Retinal pigment epithelial cell (primary cell): Measurements from ENCODE around the gene CP.
"Not testable (repeated sequence)": the region's sequence is repeated elsewhere in the genome, so short reads cannot be mapped to it uniquely, and the experiment has no call there.

ENCODE experiments used
- DNase-seq: peaks from one replicate; pipeline ENCODE4 v3.0.0-alpha.2; 2010; ENCODE audit warnings: low read depth
- H3K4me3 ChIP-seq: 2 replicates; pipeline ENCODE4 v1.5.1; 2011; ENCODE audit warnings: mild to moderate bottlenecking, low read length, control low read depth, moderate library complexity
- TF ChIP-seq, protein P1 (sequence below): conservative IDR thresholded peaks from 2 replicates; pipeline ENCODE4 v1.5.1; 2011; ENCODE audit warnings: low read depth, low read length, control low read depth, inconsistent platforms

The CP gene

DNA sequence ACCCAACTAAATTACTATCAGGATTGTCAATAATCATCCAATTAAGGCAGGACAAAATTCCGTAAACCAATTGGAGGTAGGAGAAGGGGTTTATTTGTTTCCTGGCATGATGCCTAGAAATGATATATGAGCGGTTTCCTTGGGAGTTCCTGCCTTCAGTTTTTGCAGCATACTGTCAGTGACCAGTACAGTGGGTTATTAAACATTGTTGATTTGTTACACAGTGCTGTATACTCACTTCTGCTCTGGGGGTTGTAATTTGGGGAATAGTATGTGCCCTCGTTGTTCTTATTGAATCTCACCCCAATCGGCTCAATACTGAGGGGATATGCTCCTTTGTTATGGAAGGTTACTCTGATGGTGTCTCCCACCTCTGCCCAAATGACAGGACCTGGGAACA, 22.2 kb downstream of the CP start:
- no peak for DNase-seq
- TF ChIP-seq, protein P1, sequence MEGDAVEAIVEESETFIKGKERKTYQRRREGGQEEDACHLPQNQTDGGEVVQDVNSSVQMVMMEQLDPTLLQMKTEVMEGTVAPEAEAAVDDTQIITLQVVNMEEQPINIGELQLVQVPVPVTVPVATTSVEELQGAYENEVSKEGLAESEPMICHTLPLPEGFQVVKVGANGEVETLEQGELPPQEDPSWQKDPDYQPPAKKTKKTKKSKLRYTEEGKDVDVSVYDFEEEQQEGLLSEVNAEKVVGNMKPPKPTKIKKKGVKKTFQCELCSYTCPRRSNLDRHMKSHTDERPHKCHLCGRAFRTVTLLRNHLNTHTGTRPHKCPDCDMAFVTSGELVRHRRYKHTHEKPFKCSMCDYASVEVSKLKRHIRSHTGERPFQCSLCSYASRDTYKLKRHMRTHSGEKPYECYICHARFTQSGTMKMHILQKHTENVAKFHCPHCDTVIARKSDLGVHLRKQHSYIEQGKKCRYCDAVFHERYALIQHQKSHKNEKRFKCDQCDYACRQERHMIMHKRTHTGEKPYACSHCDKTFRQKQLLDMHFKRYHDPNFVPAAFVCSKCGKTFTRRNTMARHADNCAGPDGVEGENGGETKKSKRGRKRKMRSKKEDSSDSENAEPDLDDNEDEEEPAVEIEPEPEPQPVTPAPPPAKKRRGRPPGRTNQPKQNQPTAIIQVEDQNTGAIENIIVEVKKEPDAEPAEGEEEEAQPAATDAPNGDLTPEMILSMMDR: no peak
- H3K4me3 ChIP-seq: no peak overlapping the region

DNA sequence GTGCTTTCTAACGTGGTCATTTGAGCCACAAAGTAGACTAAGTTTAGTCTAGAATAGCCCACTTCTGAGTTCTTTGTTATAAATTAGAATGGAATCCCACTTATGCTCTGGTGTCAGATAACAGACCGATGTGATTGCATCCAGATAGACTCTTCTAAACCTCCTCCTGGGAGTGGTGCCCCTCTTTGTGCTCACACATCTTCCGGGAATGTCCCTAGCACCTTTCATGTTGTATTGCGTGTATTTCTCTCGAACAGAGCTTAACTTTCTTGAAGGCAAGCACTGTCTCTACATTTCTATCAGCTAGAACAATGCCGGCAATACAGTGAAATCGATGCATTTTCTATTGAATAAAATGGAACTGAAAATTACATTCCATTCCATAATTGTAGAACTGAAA, 23.0 kb downstream of the CP start:
- no peak overlapping the region for H3K4me3 ChIP-seq
- DNase-seq: no peak
- TF ChIP-seq, protein P1: no peak

DNA sequence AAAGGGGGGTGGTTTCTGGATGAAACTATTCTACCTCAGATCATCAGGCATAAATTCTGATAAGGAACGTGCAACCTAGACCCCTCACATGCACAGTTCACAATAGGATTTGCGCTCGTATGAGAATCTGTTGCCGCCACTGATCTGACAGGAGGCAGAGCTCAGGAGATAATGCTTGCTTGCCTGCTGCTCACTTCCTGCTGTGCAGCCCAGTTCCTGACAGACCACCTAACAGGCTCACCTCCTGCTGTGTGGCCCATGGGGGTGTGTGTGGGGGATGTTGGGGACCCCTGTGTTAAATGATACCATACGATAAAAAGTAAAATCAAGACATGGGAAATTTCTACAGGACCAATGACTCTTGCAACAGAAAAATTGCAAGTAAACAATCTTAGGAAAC, 24.0 kb downstream of the CP start:
- H3K4me3 ChIP-seq: no peak overlapping the region
- TF ChIP-seq, protein P1: no peak
- no peak for DNase-seq

DNA sequence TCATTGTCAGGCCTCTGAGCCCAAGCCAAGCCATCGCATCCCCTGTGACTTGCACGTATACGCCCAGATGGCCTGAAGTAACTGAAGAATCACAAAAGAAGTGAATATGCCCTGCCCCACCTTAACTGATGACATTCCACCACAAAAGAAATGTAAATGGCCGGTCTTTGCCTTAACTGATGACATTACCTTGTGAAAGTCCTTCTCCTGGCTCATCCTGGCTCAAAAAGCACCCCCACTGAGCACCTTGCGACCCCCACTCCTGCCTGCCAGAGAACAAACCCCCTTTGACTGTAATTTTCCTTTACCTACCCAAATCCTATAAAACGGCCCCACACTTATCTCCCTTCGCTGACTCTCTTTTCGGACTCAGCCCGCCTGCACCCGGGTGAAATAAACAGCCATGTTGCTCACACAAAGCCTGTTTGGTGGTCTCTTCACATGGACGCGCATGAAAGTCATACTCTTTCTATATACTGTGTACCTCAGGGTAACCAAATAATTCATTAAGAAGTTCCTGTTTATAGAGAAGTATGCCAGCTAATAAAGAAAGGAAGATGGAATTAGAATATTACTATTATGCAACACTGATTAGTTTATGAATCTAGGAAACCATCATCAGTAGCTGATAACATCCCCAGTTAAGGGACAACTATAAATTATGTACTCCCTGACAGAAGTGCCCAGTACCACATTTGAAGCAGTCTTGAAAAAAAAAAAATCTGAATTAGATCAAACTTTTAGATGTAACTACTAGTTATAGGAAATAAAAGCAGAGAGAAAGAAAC, 24.6 kb downstream of the CP start:
- not testable (repeated sequence) for H3K4me3 ChIP-seq, DNase-seq

DNA sequence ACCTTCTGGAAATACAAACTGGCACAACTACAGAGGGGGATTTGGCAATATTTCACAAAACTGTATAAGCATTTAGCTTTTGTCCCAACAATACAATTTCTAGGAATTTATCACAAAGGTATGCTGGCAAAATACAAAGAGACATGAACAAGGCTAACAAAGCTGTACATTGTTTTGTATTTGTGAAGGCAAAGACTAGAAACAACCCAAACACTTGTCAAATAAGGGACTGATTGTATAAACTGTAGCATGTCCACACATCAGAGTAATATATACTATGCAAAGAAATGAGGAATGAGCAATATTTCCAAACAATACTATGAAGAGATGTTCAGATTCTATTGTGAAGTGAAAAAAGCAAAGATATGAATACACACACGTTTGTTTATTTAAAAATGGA, 26.4 kb downstream of the CP start:
- no peak for DNase-seq
- no peak overlapping the region for H3K4me3 ChIP-seq
- TF ChIP-seq, protein P1: no peak

DNA sequence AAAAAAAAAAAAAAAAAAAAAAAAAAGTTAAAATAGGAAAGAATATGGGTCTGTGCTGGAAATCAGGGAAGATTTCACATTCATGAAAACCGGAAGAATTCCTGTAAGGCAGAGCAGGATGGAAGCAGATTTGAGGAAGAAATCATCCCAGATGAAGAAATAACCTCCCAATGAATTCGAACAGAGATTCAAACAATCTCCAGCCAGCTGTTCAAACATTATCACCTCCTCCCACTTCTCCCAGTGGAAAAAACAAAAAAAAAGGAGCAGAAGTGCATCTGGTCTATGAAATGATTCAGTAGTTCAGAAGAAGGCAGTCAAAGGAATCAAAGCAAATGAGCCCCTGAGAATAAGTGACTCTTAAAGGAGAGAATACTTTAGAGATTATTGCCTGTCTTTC, 33.1 kb downstream of the CP start:
- no peak overlapping the region for H3K4me3 ChIP-seq
- TF ChIP-seq, protein P1: no peak
- DNase-seq: no peak

DNA sequence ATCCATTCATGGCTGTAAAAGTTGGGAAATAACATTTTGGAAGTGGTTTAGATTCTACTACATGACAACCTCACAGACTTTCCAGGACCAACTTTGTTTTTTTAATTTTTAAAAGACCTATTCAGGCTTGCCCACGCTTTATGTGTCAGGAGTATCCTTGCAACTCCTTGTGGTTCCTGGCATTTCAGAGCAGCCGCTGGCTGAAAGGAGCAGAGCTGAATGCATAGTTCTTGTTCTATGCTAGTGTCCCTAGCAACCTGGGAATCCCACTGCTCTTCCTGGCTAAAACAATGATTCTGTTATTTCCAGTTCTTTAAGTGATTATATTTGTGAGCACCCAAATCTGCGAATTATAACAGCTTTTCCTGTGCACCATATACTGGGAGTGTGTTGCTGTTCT, 34.9 kb downstream of the CP start:
- H3K4me3 ChIP-seq: no peak overlapping the region
- no peak for DNase-seq
- TF ChIP-seq, protein P1: no peak
